Measurements from ENCODE around the gene NDUFS8. TPM values are rescaled to one million over a fixed set of nuclear protein-coding genes. Genes with fewer than 3 reads are reported as not detected.

Gene NDUFS8
- total RNA-seq, 1 donor from 2014 or later, result 95.5 TPM

- no peaks in the 10 kb centered on the region for H3K27me3 ChIP-seq (ENCODE audit: low read depth)
- peak; percentile 93 for DNase-seq
- no peaks in the 10 kb centered on the region for H3K9me3 ChIP-seq
- H3K36me3 ChIP-seq, result peaks cover 36% of the 10 kb centered on the region
- H3K4me1 ChIP-seq, result peaks cover 79% of the 10 kb centered on the region
- peak; percentile 57 to 74 for ATAC-seq
- intact Hi-C loops (cut with DNase I), result no loop called here
- no peak for TF ChIP-seq CTCF (IDR thresholded peaks at IDR 0.05)
- H3K27ac ChIP-seq, result peak overlapping the region; percentile 93
- H3K4me3 ChIP-seq, result no peak overlapping the region
Measured at GRCh38 chr11:68036717-68037239, 6.3 kb downstream of the NDUFS8 start.

- Histone ChIP-seq H3K27me3 (ENCODE audit: low read depth) (no peaks in the 10 kb centered on the region), H3K27ac (peak overlapping the region; percentile 93), H3K4me1 (peaks cover 73% of the 10 kb centered on the region), H3K4me3 (peak overlapping the region; percentile 98), H3K36me3 (peaks cover 40% of the 10 kb centered on the region), H3K9me3 (no peaks in the 10 kb centered on the region)
- no peak for TF ChIP-seq CTCF (IDR thresholded peaks at IDR 0.05)
- DNase-seq (peak; percentile 43), ATAC-seq (no peak)
- intact Hi-C loops (cut with DNase I), result no loop called here
Measured at GRCh38 chr11:68037411-68038225, 7.1 kb downstream of the NDUFS8 start.

GRCh38 chr11:68038226-68038717, 7.8 kb downstream of the NDUFS8 start:
- DNase-seq (peak; percentile 59), ATAC-seq (no peak)
- Histone ChIP-seq H3K27me3 (ENCODE audit: low read depth) (no peaks in the 10 kb centered on the region), H3K27ac (peak overlapping the region; percentile 93), H3K9me3 (no peaks in the 10 kb centered on the region), H3K4me3 (peak overlapping the region; percentile 98), H3K36me3 (peaks cover 40% of the 10 kb centered on the region), H3K4me1 (peaks cover 69% of the 10 kb centered on the region)
- intact Hi-C loops (cut with DNase I), result no loop called here
- no peak for TF ChIP-seq CTCF (IDR thresholded peaks at IDR 0.05)

GRCh38 chr11:68038718-68039525, 8.4 kb downstream of the NDUFS8 start, which contains the start of gene TCIRG1:
TCIRG1 (plus strand) TSS chr11:68039025; CDS start chr11:68041272, 2,247 bp downstream.
- ATAC-seq, result peak; percentile 88 to 89
- Histone ChIP-seq H3K4me3 (peak within 1 kb of the TSS; percentile 98), H3K27me3 (ENCODE audit: low read depth) (no peaks in the 10 kb centered on the region), H3K36me3 (peaks cover 40% of the 10 kb centered on the region), H3K4me1 (peaks cover 63% of the 10 kb centered on the region), H3K9me3 (no peaks in the 10 kb centered on the region), H3K27ac (peak within 1 kb of the TSS; percentile 93)
- no peak for TF ChIP-seq CTCF (IDR thresholded peaks at IDR 0.05)
- intact Hi-C loops (cut with DNase I), result no loop called here
- peak; percentile 91 for DNase-seq

- Histone ChIP-seq H3K4me1 (peaks cover 63% of the 10 kb centered on the region), H3K4me3 (peak overlapping the region; percentile 98), H3K27me3 (ENCODE audit: low read depth) (no peaks in the 10 kb centered on the region), H3K9me3 (no peaks in the 10 kb centered on the region), H3K36me3 (peaks cover 40% of the 10 kb centered on the region), H3K27ac (peak overlapping the region; percentile 93)
- ATAC-seq (peak; percentile 0 to 12), DNase-seq (peak; percentile 59)
- intact Hi-C loops (cut with DNase I), result no loop called here
- TF ChIP-seq CTCF (IDR thresholded peaks at IDR 0.05), result no peak
Measured at GRCh38 chr11:68039526-68040086, 9.1 kb downstream of the NDUFS8 start.

Measured in lower lobe of right lung (tissue), 2 donors.